ENCODE results near the gene CDK13.
"Not testable (repeated sequence)": the region's sequence is repeated elsewhere in the genome, so short reads cannot be mapped to it uniquely, and the experiment has no call there.

Gene CDK13

DNA sequence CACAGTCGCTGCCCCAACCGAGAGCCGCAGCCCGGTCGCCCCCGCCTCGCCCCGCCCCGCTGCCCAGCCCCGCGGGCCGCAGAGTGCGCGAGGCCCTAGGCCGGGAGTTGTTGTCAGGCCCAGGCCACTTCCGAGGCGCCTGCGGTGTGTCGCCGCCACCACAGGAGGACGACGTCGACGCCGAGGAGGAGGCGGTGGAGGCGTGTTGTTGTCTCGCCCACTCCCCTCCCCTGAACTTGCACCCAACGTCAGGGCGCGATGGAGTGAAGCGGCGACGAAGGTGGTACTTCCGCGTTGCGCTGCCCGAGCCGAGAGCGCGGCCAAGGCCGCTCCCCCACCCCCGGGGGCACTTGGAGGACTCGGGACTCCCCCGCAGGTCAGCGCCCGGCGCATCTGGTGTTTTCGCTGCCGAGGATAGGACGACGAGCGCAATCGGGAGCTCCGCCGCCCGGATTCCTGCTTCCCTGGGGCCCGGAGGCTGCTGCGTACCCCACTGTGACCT is at the start of gene CDK13:
Gene CDK13, plus strand, starts transcription at position 286 of the 502 bp plus-strand sequence. CDS start 386 bp downstream, outside the sequence.
- DNase-seq (ENCODE audit: low read depth), result peak; percentile 69

GRCh38 chr7:39904077-39904486 is 46.0 kb upstream of the CDK13 start:
- no peak for DNase-seq (ENCODE audit: low read depth)

GRCh38 chr7:39908141-39908540 is 41.9 kb upstream of the CDK13 start:
- no peak for DNase-seq (ENCODE audit: low read depth)

- no peak for DNase-seq (ENCODE audit: low read depth)
Observed at GRCh38 chr7:39908973-39909372, 41.1 kb upstream of the CDK13 start.

DNA sequence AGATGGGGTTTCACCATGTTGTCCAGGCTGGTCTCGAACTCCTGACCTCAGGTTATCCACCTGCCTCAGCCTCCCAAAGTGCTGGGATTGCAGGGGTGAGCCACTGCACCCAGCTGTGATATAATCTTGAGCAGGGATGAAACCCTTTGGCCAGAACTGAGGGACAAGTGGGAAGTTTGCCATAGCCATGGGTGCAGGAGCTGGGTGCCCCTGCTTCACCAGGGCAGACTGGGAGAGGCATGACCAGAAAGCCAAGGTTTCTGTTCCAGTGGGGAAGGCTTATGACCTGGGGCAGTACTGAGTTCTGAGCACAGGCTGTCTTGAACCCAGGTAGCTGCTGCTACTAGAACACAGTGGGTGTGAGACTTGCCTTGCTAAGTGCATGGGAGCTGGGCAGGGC is 40.5 kb upstream of the CDK13 start:
- no peak for DNase-seq (ENCODE audit: low read depth)

DNA sequence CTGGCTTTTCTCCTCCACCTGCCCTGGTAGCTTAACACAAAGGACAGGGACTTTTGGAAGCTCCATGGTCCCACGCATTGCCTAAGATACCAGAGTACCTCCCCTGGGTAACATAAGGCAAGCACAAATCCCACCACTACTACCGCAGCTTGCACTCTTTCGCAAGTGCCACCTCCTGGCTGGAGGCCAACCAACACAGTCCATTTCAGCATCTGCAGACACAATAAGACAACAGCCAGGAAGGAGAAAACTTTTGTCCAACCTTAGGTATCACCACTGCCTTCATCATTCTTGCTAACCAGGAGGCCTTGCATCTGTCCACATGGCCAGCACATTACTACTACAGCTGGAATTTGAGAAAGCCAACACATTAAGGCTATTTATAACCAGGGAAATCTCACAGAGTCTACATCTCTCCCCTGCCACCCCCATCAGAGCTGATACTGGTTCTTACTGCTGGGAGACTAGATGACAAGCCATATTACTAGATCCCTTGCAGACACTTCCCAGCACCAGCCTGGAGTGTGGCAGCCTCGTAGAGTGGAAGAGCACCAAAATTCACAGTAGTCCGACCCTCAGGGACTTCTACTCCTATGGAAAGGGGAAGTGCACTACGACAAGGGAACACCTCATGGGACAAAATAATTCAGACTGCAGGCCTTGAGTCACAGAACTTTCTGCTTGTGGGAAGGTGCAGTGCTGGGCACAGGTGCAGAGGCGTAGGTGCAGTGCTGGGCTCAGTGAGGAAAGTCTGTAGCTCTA is 39.8 kb upstream of the CDK13 start:
- DNase-seq (ENCODE audit: low read depth), result no peak

GRCh38 chr7:39911167-39911566 is 38.9 kb upstream of the CDK13 start:
- no peak for DNase-seq (ENCODE audit: low read depth)

GRCh38 chr7:39915847-39916246 is 34.2 kb upstream of the CDK13 start:
- not testable (repeated sequence) for DNase-seq (ENCODE audit: low read depth)

GRCh38 chr7:39919646-39920045 is 30.4 kb upstream of the CDK13 start:
- no peak for DNase-seq (ENCODE audit: low read depth)

- no peak for DNase-seq (ENCODE audit: low read depth)
Observed at GRCh38 chr7:39921506-39922175, 28.4 kb upstream of the CDK13 start.

GRCh38 chr7:39922580-39922979 is 27.5 kb upstream of the CDK13 start:
- DNase-seq (ENCODE audit: low read depth), result no peak

- no peak for DNase-seq (ENCODE audit: low read depth)
Observed at GRCh38 chr7:39923091-39923490, 27.0 kb upstream of the CDK13 start.

GRCh38 chr7:39924122-39924521 is 25.9 kb upstream of the CDK13 start:
- DNase-seq (ENCODE audit: low read depth), result no peak

DNA sequence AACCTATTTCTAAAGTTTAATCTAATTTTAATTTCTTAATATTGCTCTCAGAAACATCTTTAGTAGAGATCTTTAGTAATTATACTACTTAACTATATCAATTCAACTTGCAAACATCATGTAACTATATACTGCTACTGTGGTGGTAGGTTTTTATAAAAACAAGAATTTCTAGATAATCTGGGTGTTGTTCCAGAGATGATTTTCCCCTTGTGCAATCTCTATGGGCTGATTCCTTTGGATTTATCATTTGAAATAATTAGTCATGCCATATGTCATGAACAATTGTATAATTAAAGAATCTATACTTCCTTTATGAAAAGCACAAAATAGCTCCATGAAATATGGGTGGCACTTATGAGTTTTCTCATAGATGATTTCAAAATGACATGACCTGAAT is 23.9 kb upstream of the CDK13 start:
- DNase-seq (ENCODE audit: low read depth), result no peak

- no peak for DNase-seq (ENCODE audit: low read depth)
Observed at GRCh38 chr7:39927018-39927417, 23.0 kb upstream of the CDK13 start.

GRCh38 chr7:39934132-39934531 is 15.9 kb upstream of the CDK13 start:
- DNase-seq (ENCODE audit: low read depth), result no peak

DNA sequence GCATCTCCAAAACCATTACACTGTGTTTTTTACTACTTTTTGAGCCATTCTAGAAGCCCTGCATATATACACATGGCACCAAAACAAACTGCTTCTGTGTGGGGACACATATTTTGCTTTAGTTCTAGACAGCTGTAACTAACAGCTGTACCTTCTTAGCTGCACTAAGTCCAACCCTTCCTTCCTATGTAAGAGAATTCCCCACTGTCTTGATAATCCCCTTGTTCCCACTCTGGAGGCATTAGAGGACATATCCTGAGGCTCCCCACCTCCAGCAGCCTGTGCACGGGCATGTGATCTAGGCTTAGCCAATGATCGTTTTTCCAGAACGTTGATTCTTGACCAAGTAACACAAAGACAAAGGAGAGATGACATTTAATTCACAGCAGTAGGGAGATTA is 13.3 kb upstream of the CDK13 start:
- no peak for DNase-seq (ENCODE audit: low read depth)

DNA sequence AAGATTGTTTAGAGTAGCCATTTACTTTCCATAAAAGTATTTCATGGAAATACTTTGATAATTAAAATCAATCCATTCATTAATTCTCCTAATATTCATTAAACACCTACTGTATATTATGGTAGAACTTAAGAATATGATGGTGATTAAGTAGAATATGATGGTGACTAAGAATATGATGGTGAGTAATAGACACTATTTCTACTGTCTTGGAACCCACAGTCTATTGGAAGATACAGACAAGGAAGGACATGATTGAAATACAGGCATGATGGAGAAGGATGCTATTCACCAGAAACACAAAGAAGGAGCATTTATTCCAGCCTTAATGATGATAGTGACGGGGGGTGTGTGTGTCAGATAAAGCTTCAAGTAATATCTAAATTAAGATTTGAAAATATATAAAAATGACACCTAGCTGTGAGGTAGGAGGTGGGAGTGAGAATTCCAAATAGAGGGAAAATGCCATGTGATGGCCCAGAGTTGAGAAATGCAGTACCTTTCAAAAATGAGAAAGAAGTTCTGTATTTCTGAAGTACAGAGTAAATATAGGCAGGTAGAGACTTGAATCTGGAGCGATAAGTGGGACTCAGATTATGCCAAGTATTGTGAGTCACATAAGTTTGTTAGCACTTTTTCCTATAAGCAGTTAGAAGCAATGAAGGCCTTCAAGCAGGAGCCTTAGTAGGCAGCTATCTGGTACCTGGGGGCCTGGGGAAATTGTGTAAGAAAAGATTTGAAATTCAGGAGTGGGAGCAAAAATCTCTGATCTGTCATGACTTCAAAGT is 12.5 kb upstream of the CDK13 start:
- DNase-seq (ENCODE audit: low read depth), result no peak

DNA sequence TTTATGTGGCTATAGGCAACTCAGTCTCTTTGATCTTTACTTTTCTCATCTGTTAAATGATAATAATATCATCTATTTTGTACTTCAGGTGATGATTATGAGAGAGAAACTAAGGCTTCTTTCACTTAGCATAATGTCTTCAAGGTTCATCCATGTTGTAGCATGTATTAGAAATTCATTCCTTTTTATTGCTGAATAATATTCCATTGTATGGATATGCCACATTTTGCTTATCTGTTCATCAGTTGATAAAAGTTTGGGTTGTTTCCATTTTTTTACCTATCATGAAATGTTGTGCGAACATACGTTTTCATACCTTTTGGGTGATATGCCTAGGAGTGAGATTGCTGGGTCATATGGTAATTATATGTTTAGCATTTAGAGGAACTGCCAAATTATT is 7.2 kb upstream of the CDK13 start:
- DNase-seq (ENCODE audit: low read depth), result no peak

DNA sequence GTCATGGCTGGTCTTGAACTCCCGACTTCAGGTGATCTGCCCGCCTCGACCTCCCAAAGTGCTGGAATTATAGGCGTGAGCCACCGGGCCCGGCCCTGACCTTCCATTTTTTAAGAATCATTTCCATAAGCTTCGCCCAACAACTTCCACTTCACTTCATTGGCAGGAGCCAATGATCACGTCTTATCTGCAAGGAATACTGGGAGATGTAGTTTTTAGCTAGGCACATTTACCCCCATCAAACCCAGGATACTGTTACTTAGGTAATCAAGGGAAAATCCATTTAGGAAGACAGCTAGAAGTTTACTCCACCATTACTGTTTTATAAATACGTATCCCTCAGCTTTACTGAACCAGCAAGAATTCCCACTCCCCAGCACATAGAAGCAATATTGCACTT is 3.4 kb upstream of the CDK13 start:
- no peak for DNase-seq (ENCODE audit: low read depth)

DNA sequence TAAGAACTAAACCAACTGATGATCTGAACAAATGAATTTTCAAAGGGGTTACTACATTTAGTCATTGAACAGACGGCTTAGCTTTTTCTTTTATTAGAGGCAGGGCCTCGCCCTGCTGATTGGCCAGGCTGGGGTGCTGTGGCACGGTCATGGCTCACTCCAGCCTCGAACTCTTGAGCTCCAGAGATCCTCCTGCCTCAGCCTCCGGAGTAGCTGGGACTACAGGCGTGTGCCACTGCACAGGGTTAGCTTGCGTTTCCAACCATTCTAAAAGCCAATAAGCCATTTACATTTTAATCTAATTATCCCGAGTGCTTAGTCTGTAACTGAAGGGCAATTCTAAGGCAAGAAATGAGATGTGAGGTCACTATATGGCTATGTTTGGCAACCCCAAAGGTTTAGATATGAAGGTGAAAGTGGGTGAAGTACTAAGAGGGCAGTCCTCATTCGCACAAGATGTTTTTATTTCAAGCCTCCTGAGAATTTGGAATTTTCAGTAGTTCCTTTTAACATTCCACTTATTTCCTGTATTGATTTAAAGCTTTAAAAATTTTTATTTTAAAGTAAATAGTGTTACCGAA is 1.6 kb upstream of the CDK13 start:
- DNase-seq (ENCODE audit: low read depth), result no peak
